DND-41 (cell line): ENCODE results near the gene RNASE8.

Experiments
- ATAC-seq: fragments of 200-7000 bp; cut with Tn5 transposase; 3 replicates; pipeline ENCODE4 v1.9.1; 2021; ENCODE audit warnings: low read depth; ENCODE audit not compliant: insufficient read depth
- DNase-seq: peaks from one replicate; pipeline ENCODE4 v3.0.0-alpha.2; 2020
- H2AFZ ChIP-seq: 2 replicates; pipeline ENCODE4 v1.6.0; 2012; ENCODE audit warnings: low read depth, low read length
- H3K27ac ChIP-seq: 2 replicates; pipeline ENCODE4 v1.5.1; 2012; ENCODE audit warnings: low read length, inconsistent platforms
- H3K27me3 ChIP-seq: fragments of 200-600 bp; sonication (generic); 2 replicates; pipeline ENCODE4 v1.6.0; 2012; ENCODE audit warnings: low read length, mild to moderate bottlenecking, inconsistent platforms; ENCODE audit not compliant: insufficient read depth, poor library complexity
- H3K36me3 ChIP-seq: 2 replicates; pipeline ENCODE4 v1.5.1; 2012; ENCODE audit warnings: low read length, inconsistent platforms; ENCODE audit not compliant: insufficient read depth
- H3K4me1 ChIP-seq: 2 replicates; pipeline ENCODE4 v1.5.1; 2012; ENCODE audit warnings: mild to moderate bottlenecking, low read length; ENCODE audit not compliant: insufficient read depth
- H3K4me2 ChIP-seq: 2 replicates; pipeline ENCODE4 v1.6.0; 2012; ENCODE audit warnings: mild to moderate bottlenecking, moderate library complexity, low read length, inconsistent platforms; ENCODE audit not compliant: insufficient read depth
- H3K4me3 ChIP-seq, 2 experiments: fragments of 200-600 bp in 1 of 2; shearing (Covaris generic) in 1 of 2; 2 replicates each; pipeline ENCODE4 v1.5.1; 2012 to 2016; ENCODE audit warnings: inconsistent platforms in 2 of 2, low read length in 2 of 2, mild to moderate bottlenecking in 2 of 2, low read depth in 1 of 2, moderate library complexity in 1 of 2
- H3K79me2 ChIP-seq: 2 replicates; pipeline ENCODE4 v1.6.0; 2012; ENCODE audit warnings: low read length, inconsistent platforms; ENCODE audit not compliant: insufficient read depth
- H3K9ac ChIP-seq: 2 replicates; pipeline ENCODE4 v1.6.0; 2012; ENCODE audit warnings: low read depth, mild to moderate bottlenecking, inconsistent platforms, low read length, moderate library complexity
- H3K9me3 ChIP-seq: 2 replicates; pipeline ENCODE4 v1.5.1; 2012; ENCODE audit warnings: low read length, moderate library complexity, mild to moderate bottlenecking, inconsistent platforms; ENCODE audit not compliant: insufficient read depth, severe bottlenecking
- H4K20me1 ChIP-seq: 2 replicates; pipeline ENCODE4 v1.6.0; 2012; ENCODE audit warnings: low read length; ENCODE audit not compliant: insufficient read depth
- CTCF ChIP-seq: IDR thresholded peaks from 2 replicates; pipeline ENCODE4 v1.5.1; 2012; ENCODE audit warnings: borderline replicate concordance, low read length, moderate library complexity, mild to moderate bottlenecking; ENCODE audit not compliant: poor library complexity, severe bottlenecking; ENCODE audit errors: extremely low read depth
- EZH2 ChIP-seq: IDR thresholded peaks from 3 replicates; pipeline ENCODE4 v1.6.1; 2012; ENCODE audit warnings: borderline replicate concordance, low read depth, mild to moderate bottlenecking, moderate library complexity, low read length, inconsistent platforms; ENCODE audit not compliant: severe bottlenecking

Gene RNASE8

GRCh38 chr14:21018286-21018685 lies 39.3 kb upstream of the RNASE8 start:
- no peaks in the 10 kb centered on the region for H4K20me1 ChIP-seq
- H3K9me3 ChIP-seq, result no peaks in the 10 kb centered on the region
- no peaks in the 10 kb centered on the region for H3K4me1 ChIP-seq
- no peak overlapping the region for H3K4me3 ChIP-seq
- no peak overlapping the region for H3K4me2 ChIP-seq
- no peaks in the 10 kb centered on the region for H3K27me3 ChIP-seq
- TF ChIP-seq CTCF (no peak), EZH2 (no peak)
- no peak overlapping the region for H3K27ac ChIP-seq
- no peaks in the 10 kb centered on the region for H3K79me2 ChIP-seq
- no peaks in the 10 kb centered on the region for H3K36me3 ChIP-seq
- no peak for ATAC-seq
- H3K9ac ChIP-seq, result no peak overlapping the region
- DNase-seq, result no peak
- H2AFZ ChIP-seq, result no peak overlapping the region

- ATAC-seq (no peak), DNase-seq (no peak)
- TF ChIP-seq EZH2, result no peak
- TF ChIP-seq CTCF, result no peak
- no peaks in the 10 kb centered on the region for H3K9me3 ChIP-seq
- no peaks in the 10 kb centered on the region for H3K27me3 ChIP-seq
- no peaks in the 10 kb centered on the region for H4K20me1 ChIP-seq
- peaks cover 1% of the 10 kb centered on the region for H3K4me1 ChIP-seq
- H3K79me2 ChIP-seq, result no peaks in the 10 kb centered on the region
- no peak overlapping the region for H2AFZ ChIP-seq
- no peak overlapping the region for H3K4me2 ChIP-seq
- no peak overlapping the region for H3K27ac ChIP-seq
- H3K9ac ChIP-seq, result no peak overlapping the region
- H3K4me3 ChIP-seq, result no peak overlapping the region
- H3K36me3 ChIP-seq, result no peaks in the 10 kb centered on the region
Measured at GRCh38 chr14:21018781-21019180, 38.8 kb upstream of the RNASE8 start.

GRCh38 chr14:21019366-21019765 lies 38.3 kb upstream of the RNASE8 start:
- Histone ChIP-seq H3K9me3 (no peaks in the 10 kb centered on the region), H3K79me2 (no peaks in the 10 kb centered on the region), H3K9ac (no peak overlapping the region), H2AFZ (no peak overlapping the region), H4K20me1 (no peaks in the 10 kb centered on the region), H3K36me3 (no peaks in the 10 kb centered on the region), H3K27me3 (no peaks in the 10 kb centered on the region), H3K4me3 (no peak overlapping the region), H3K4me2 (no peak overlapping the region), H3K27ac (no peak overlapping the region), H3K4me1 (peaks cover 7% of the 10 kb centered on the region)
- ATAC-seq (no peak), DNase-seq (no peak)
- TF ChIP-seq EZH2 (no peak), CTCF (no peak)

GRCh38 chr14:21020977-21021545 lies 36.6 kb upstream of the RNASE8 start:
- Histone ChIP-seq H3K9ac (no peak overlapping the region), H3K27me3 (no peaks in the 10 kb centered on the region), H3K9me3 (no peaks in the 10 kb centered on the region), H3K36me3 (no peaks in the 10 kb centered on the region), H2AFZ (no peak overlapping the region), H3K79me2 (no peaks in the 10 kb centered on the region), H3K4me1 (peaks cover 17% of the 10 kb centered on the region), H3K4me2 (no peak overlapping the region), H3K4me3 (no peak overlapping the region), H3K27ac (no peak overlapping the region), H4K20me1 (no peaks in the 10 kb centered on the region)
- DNase-seq (no peak), ATAC-seq (no peak)
- TF ChIP-seq EZH2 (no peak), CTCF (no peak)
